ENCODE measurements around the gene FLOT1. TPM values are rescaled to one million over a fixed set of nuclear protein-coding genes. Genes with fewer than 3 reads are reported as not detected.
A peak's percentile ranks its signal among the peaks of the same experiment; 100 is the strongest.

Gene FLOT1
- total and polyA plus RNA-seq, 2 of the 13 experiments (the other 11 are each of a cell fraction or from before 2014, with no cell fraction given) = 82.3 to 130 TPM

DNA sequence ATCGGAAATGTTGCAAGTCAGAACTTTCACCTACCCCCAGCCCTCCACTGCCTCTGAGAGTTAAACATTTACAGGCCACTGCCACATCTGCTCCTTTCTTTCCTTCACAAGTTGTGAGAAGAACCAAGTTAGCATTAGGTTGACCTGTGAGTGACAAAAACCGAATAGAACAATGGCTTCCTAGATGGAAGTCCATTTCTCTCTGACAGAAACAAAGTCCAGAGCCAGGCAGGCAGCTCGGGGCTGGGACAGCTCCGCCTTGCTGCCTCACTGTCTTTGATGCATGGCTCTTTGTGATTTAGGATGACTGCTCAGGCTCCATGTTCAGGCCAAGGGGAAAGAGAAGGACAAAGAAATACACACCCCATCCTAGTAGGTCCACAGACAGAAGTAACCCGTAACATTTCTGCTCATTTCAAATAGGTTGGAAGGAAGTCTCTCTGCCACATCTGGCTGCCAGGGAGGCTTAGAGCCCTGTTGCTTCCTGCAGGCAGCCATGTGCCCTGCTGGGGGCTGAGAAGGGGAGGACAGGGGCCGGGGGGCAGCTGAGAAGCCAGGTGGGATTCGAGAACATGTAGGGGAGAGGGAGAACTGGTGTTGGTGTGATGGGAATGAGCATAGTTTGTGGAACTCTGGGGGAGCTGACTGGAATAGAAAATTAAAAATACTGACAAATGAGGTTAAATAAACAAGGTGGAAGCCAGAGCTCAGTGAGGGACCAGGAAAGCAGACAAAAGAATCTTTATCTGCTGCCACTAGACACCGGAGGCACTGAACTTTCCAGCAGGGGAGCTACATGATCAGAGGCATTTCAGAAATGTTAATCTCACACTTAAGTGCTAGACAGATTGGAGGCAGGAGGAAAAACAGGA is 21.4 kb upstream of the FLOT1 start (continued):
- TF ChIP-seq, protein P1, sequence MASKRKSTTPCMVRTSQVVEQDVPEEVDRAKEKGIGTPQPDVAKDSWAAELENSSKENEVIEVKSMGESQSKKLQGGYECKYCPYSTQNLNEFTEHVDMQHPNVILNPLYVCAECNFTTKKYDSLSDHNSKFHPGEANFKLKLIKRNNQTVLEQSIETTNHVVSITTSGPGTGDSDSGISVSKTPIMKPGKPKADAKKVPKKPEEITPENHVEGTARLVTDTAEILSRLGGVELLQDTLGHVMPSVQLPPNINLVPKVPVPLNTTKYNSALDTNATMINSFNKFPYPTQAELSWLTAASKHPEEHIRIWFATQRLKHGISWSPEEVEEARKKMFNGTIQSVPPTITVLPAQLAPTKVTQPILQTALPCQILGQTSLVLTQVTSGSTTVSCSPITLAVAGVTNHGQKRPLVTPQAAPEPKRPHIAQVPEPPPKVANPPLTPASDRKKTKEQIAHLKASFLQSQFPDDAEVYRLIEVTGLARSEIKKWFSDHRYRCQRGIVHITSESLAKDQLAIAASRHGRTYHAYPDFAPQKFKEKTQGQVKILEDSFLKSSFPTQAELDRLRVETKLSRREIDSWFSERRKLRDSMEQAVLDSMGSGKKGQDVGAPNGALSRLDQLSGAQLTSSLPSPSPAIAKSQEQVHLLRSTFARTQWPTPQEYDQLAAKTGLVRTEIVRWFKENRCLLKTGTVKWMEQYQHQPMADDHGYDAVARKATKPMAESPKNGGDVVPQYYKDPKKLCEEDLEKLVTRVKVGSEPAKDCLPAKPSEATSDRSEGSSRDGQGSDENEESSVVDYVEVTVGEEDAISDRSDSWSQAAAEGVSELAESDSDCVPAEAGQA (IDR thresholded peaks at IDR 0.05; ENCODE audit: low read depth) = no peak; the same call in 1 of the 2 replicates
- TF ChIP-seq, protein P1 (CRISPR knock-in tag; IDR thresholded peaks at IDR 0.05; ENCODE audit: borderline replicate concordance) = no peak
- TF ChIP-seq KDM6A (CRISPR knock-in tag; IDR thresholded peaks at IDR 0.05; ENCODE audit: low read depth) (peak; percentile 88), MYNN (CRISPR knock-in tag; IDR thresholded peaks at IDR 0.05; ENCODE audit: low read depth) (peak; percentile 89), HOXD1 (CRISPR knock-in tag; IDR thresholded peaks at IDR 0.05) (peak; percentile 87; the same call in 1 of the 2 replicates), FOXA1 (IDR thresholded peaks at IDR 0.05) (peak; percentile 84), FOXA1 (CRISPR knock-in tag; IDR thresholded peaks at IDR 0.05) (peak; percentile 92), SKI (IDR thresholded peaks at IDR 0.05; ENCODE audit: partially characterized antibody) (peak; percentile 89), MTA1 (CRISPR knock-in tag; IDR thresholded peaks at IDR 0.05; ENCODE audit: borderline replicate concordance) (peak; percentile 76), ZNF674 (CRISPR knock-in tag; IDR thresholded peaks at IDR 0.05; ENCODE audit: low read depth) (0 out of 2 replicates have a peak, but pooled peaks have one; percentile 63), TEAD3 (CRISPR knock-in tag; optimal IDR thresholded peaks at IDR 0.05; ENCODE audit: borderline replicate concordance) (peak; percentile 98), TARDBP (CRISPR knock-in tag; IDR thresholded peaks at IDR 0.05) (peak; percentile 93), FOSL2 (CRISPR knock-in tag; IDR thresholded peaks at IDR 0.05) (peak; percentile 83), ARID2 (CRISPR knock-in tag; IDR thresholded peaks at IDR 0.05; ENCODE audit: borderline replicate concordance) (no peak), ZEB1 (IDR thresholded peaks at IDR 0.05; ENCODE audit: insufficient replicate concordance, low read depth) (peak; percentile 87), KLF12 (CRISPR knock-in tag; IDR thresholded peaks at IDR 0.05; ENCODE audit: borderline replicate concordance) (peak; percentile 41; the same call in 1 of the 2 replicates)
- TF ChIP-seq, protein P2, sequence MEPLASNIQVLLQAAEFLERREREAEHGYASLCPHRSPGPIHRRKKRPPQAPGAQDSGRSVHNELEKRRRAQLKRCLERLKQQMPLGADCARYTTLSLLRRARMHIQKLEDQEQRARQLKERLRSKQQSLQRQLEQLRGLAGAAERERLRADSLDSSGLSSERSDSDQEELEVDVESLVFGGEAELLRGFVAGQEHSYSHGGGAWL (CRISPR knock-in tag; IDR thresholded peaks at IDR 0.05) = peak; percentile 13; the same call in 1 of the 2 replicates
- TF ChIP-seq, protein P3, sequence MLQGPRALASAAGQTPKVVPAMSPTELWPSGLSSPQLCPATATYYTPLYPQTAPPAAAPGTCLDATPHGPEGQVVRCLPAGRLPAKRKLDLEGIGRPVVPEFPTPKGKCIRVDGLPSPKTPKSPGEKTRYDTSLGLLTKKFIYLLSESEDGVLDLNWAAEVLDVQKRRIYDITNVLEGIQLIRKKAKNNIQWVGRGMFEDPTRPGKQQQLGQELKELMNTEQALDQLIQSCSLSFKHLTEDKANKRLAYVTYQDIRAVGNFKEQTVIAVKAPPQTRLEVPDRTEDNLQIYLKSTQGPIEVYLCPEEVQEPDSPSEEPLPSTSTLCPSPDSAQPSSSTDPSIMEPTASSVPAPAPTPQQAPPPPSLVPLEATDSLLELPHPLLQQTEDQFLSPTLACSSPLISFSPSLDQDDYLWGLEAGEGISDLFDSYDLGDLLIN (CRISPR knock-in tag; IDR thresholded peaks at IDR 0.05; ENCODE audit: borderline replicate concordance) = no peak
- TF ChIP-seq, protein P4, sequence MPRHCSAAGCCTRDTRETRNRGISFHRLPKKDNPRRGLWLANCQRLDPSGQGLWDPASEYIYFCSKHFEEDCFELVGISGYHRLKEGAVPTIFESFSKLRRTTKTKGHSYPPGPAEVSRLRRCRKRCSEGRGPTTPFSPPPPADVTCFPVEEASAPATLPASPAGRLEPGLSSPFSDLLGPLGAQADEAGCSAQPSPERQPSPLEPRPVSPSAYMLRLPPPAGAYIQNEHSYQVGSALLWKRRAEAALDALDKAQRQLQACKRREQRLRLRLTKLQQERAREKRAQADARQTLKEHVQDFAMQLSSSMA (CRISPR knock-in tag; IDR thresholded peaks at IDR 0.05) = peak; percentile 29; the same call in 1 of the 2 replicates
